GM03348 (cell line): Measurements from ENCODE around the gene ITGA5.
A peak's percentile ranks its signal among the peaks of the same experiment; 100 is the strongest.

Experiments used
- DNase-seq: peaks from one replicate; pipeline ENCODE4 v3.0.0; 2012; ENCODE audit warnings: low spot score

The ITGA5 gene

DNA sequence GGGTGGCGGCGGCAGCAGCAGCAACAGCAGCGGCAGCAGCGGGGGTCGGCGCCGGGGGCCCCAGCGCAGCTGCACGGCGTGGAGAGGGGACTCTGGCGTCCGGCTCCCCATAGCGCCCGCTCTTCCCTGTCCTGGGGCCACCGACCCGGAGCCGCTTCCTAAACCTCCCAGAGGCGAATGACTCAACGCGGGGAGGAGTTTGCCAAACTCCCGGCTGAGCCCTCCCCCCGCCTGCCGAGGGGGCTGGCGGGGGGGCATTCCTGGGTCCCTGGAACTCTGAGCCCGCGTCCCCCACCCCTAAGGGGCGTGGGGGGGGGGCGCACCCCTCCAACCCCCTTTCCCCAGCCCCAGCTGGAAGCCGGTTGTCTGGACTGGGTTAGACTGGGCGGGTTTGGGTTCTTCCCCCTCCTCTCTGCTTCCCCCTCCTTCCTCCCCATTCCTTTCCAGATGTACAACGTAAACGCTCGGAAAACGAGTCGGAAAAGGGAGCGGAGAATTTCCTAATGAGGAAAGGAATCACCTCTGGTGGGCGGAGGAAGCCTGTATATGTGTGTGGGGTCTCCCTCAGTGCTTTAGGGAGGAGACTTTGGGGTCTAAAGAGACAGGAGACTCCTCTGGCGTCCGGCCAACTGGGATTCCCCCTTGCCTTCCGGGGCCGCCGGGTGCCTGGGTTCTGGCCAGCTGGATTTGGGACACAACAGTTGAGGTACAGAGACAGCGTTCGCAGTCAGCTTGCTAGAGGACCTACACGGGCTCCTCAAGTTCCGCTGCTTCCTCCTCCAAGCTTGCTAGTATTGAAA is at the start of gene ITGA5:
ITGA5 (minus strand) TSS at position 179 of the 800 bp plus-strand sequence; CDS start at position 111, 68 bp downstream.
- DNase-seq = peak; percentile 93

GRCh38 chr12:54465857-54466523 is 46.9 kb upstream of the ITGA5 start:
- DNase-seq = no peak

DNA sequence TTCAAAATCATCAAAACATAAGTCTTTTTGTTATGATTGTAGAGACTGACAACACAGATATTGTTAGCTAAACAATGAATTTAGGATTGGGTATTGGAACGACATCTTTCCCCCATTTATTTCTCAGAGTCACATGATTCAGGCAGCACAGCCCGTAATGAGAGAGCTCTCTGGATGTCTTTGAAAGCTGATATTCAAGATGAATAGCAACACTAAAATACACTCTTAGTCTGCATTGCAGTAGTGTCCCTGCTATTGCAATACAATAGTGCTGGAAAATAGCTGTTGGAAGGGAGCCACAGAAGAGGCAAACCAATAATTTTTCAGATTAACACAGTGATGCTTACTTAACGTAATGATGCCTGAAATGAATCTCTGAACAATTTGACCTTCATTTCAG is 44.4 kb upstream of the ITGA5 start:
- DNase-seq = no peak

DNA sequence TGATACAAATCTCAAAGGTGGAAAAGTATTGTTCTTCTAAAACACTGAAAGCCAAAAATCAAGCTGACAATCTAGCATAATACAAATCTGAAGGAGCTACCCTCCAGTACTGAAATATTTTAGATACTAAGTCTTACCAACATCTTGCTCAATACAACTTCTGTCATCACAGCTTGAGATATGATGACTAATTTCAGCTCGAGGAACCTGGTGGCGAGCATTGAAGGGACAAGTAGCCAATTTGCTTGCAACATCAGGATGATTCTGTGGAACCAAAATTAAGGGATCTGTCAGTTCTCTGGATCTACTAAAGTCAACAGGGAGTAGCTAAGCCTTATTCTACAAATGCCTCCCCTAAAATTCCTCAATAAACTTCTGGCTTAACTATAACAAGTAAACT is 44.0 kb upstream of the ITGA5 start:
- DNase-seq = peak; percentile 72

GRCh38 chr12:54460317-54460923 is 41.4 kb upstream of the ITGA5 start:
- DNase-seq = no peak

DNA sequence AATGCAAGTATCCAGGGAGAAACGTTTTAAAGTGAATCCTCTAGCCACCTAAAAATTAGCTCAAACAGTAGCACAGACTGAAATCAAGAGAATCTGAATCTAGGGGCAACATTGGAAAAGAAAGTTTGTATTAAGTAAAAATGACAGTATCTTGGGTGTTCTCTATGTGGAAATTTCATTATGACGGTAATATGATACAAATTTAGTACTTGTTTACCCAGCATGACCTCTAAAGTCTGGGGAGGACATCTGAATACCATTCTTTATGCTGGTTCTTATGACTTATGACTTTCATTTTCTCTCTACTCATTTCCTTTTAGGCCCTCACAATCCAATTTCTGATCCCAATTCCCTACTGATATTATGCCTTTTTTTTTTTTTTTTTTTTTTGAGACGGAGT is 40.3 kb upstream of the ITGA5 start:
- DNase-seq = no peak

DNA sequence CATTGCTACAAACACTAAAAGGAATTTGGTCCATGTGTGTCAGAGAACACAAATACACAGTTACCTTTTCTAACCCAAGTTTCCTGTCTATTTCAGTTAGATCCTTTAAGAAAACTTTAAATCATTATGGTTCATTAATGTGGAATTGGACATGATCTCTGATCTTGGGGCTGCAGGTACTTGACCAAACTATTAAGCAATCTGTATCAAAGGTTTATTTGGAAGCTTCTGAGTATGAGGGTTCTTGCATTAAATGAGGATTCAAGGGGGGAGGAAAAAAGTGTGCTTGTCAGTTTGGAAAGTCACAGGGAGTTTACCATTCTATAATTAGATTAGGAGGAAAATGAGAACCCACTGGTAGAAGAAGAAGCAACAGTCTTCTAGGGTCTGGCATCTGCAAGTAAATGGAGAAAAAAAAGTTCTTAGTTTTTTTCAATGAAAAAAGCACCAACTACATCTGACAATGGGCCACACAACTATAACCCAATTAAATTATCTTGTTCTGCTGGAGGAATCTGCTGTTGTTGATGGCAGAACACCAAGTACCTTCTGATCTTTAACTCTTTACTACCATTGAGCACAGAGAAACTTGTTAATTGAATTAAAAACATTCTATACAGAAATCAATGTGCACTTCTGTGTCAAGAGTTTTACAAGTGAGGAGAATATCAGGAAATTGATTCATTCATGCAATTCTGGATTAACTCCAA is 36.8 kb upstream of the ITGA5 start:
- no peak for DNase-seq

DNA sequence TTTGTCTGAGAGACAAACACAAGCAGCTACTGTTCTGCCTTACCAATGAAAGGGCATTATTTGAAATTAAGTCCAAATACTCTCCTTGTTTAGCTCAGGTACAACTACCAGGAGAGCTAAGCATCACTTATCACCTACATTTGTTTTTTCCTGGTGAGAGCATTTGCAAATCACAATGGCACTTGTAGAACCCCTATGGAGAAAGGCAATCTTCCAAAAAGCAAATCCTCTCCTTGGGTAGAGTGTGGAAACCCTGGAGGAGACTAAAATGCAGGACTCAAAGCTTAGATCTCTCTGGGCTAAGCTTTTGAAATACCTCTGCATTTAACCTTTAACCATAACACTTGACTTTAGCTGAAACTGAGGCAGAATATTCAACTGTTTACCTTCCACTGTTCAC is 33.6 kb upstream of the ITGA5 start:
- DNase-seq = no peak

DNA sequence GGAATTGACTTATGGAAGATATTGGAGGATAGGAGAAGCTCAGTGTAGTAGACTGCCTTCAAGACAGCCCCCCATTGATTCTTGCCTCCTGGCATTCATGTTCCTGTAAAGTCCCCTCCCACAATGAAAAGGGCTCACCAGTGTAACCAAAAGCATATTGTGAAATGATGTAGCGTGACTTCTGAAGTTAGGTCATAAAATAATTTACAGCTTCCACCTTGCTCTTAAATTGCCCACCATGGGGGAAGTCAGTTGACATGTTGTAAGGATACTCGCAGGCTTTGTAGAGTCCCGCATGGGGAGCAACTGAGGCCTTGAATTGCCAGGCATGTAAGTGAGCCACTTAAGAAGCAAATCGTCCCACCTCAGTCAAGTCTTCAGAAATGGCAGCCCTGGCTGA is 29.3 kb upstream of the ITGA5 start:
- DNase-seq = no peak

GRCh38 chr12:54447917-54448316 is 28.9 kb upstream of the ITGA5 start:
- no peak for DNase-seq

GRCh38 chr12:54444206-54444605 is 25.1 kb upstream of the ITGA5 start:
- DNase-seq = no peak

GRCh38 chr12:54443446-54443845 is 24.4 kb upstream of the ITGA5 start:
- DNase-seq = no peak

GRCh38 chr12:54442961-54443360 is 23.9 kb upstream of the ITGA5 start:
- DNase-seq = no peak

DNA sequence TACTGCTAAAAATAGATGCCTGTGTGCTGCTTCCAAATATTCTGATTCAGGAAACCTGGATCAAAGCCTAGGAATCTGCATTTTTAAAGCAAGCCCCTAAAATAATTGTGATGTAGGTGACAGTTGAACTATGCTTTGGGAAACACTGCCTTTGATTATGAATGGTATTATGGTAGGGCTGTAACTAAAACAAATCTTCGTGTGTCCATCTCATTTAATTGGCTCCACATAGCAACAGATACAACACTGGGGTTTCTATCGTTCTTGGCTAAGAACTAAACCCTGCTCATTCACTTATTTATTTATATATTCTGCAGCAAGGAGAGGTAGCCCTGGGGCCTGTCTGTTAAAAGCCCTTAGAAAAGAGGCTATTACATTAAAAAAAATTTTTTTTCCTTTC is 23.0 kb upstream of the ITGA5 start:
- DNase-seq = no peak

DNA sequence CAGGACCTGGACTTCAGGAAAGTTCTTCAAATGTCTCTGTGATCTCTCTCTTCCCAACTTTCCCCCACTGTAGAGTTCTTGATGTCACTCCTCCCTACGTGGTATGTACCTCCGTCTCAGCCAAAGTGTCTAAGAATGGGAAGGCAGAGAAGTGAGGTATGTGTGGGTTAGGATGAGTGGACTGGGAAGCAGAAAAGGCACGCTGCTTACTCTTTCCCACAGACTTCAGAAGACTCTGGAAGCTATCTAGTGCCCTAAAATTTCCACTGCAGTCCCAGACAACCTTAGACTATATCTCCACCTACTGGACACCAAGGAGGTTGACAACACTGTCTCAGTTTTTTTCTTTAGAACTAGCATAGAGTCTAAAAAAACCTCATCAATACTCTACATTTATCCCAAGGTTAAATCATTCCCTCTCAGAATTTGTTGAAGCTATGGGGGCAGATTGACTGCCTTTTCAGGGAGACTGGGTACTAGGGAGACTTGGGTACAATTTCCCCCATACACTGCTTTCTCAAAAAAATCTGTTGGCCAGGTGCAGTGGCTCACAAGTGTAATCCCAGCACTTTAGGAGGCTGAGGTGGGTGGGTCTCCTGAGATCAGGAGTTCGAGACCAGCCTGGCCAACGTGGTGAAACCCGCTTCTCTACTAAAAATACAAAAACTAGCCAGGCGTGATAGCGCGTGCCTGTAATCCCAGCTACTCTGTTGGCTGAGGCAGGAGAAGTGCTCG is 20.6 kb upstream of the ITGA5 start:
- peak; percentile 85 for DNase-seq

DNA sequence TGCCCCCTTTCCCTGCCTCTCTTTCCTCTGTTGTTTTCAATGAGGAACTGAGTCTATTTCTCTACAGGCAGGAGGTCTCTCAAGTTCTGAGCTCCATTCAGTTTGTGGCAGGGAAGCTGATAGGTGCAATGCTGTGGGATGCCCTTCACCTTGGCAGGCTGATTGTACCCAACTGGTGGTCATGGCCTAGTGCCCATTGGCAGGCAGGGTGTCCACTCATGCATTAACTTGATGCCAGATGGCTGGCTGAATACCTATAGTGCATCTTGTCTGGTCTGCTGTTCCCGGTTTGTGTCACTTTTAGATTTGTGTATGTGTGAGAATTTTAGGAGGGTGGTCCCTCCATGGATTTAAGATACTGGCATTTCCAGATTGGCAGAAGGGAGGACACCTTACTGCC is 20.0 kb upstream of the ITGA5 start:
- no peak for DNase-seq

DNA sequence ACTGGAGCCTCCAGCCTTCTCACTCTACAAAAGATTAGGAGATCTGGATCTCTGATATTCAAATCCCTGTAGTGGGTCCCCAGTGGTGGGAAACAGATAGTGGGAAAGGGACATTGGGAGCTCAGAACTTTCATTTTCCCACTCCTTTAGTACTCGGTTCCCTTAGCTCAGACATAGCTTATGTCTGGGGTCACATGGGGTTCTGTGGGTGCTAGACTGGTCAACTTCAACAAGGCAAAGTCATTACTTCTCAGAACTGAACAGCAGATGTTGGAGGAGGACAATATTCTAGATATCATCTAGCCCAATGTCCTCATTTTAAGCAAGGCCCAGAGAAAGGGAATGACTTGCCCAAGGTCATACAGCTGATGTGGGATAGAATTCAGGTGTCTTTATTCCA is 19.5 kb upstream of the ITGA5 start:
- no peak for DNase-seq

- no peak for DNase-seq
Measured at GRCh38 chr12:54437697-54438096, 18.6 kb upstream of the ITGA5 start.

- DNase-seq = no peak
Measured at GRCh38 chr12:54437243-54437642, 18.2 kb upstream of the ITGA5 start.

GRCh38 chr12:54432815-54433164 is 13.7 kb upstream of the ITGA5 start:
- no peak for DNase-seq

GRCh38 chr12:54431911-54432814 is 13.1 kb upstream of the ITGA5 start:
- peak; percentile 70 for DNase-seq
